HG03175 (cell line): ENCODE data around the gene GLIS1.

ENCODE experiments used
- ATAC-seq: cut with Tn5 transposase; IDR thresholded peaks from one replicate; pipeline ENCODE4 v1.9.1; 2021; ENCODE audit warnings: mild to moderate bottlenecking, moderate library complexity; ENCODE audit not compliant: unreplicated experiment

The GLIS1 gene

GRCh38 chr1:53477651-53478501, 261.1 kb downstream of the GLIS1 start:
- ATAC-seq: no peak

- ATAC-seq: no peak
These were observed 262.4 kb downstream of the GLIS1 start for GRCh38 chr1:53476579-53476978.

GRCh38 chr1:53475664-53476063, 263.3 kb downstream of the GLIS1 start:
- no peak for ATAC-seq

GRCh38 chr1:53473463-53473862, 265.5 kb downstream of the GLIS1 start:
- no peak for ATAC-seq

GRCh38 chr1:53471000-53471399, 268.0 kb downstream of the GLIS1 start:
- ATAC-seq: no peak

GRCh38 chr1:53470584-53470983, 268.4 kb downstream of the GLIS1 start:
- ATAC-seq: no peak

- ATAC-seq: no peak
These were observed 268.8 kb downstream of the GLIS1 start for GRCh38 chr1:53470155-53470554.

GRCh38 chr1:53469373-53469772, 269.6 kb downstream of the GLIS1 start:
- ATAC-seq: no peak

GRCh38 chr1:53468374-53468773, 270.6 kb downstream of the GLIS1 start:
- no peak for ATAC-seq

- ATAC-seq: no peak
These were observed 271.6 kb downstream of the GLIS1 start for GRCh38 chr1:53467391-53467790.

- ATAC-seq: no peak
These were observed 273.7 kb downstream of the GLIS1 start for GRCh38 chr1:53465023-53465957.

- ATAC-seq: no peak
These were observed 274.7 kb downstream of the GLIS1 start for GRCh38 chr1:53463961-53464899.

- ATAC-seq: no peak
These were observed 276.0 kb downstream of the GLIS1 start for GRCh38 chr1:53462769-53463501.

GRCh38 chr1:53462193-53462592, 276.8 kb downstream of the GLIS1 start:
- ATAC-seq: no peak

GRCh38 chr1:53461323-53462044, 277.5 kb downstream of the GLIS1 start:
- no peak for ATAC-seq

- no peak for ATAC-seq
These were observed 278.2 kb downstream of the GLIS1 start for GRCh38 chr1:53460666-53461322.

- no peak for ATAC-seq
These were observed 278.7 kb downstream of the GLIS1 start for GRCh38 chr1:53460211-53460634.

- no peak for ATAC-seq
These were observed 279.4 kb downstream of the GLIS1 start, which contains the start of gene DMRTB1 for GRCh38 chr1:53459321-53460175. TSS of gene DMRTB1 (plus strand) at chr1:53459399. CDS start at chr1:53459454, 55 bp downstream.
